ENCODE measurements around the gene PNPT1.

PNPT1 gene

DNA sequence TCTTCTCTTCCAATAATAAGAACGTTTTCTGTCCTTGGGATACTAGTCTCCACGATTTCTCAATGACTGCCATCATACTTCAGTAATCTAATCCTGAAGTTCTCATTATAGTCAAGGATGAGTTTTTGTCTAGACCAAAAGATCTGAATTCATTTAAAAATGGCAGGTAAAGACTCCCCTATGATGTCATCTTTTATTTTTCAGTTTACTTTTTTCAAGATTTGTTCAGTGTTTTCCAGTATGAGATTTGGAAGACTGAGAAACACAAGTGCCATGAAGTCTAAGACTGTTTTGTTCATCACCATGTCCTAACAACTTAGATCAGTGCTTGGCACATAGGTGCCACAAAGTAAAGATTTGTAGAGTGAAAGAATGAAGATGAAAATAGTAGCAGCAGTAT is 40.4 kb downstream of the PNPT1 start:
- TF ChIP-seq CTCF (IDR thresholded peaks at IDR 0.05; ENCODE audit: control insufficient read depth, insufficient read depth, low read depth, low read length, missing control alignments), result no peak
- H3K4me3 ChIP-seq (ENCODE audit: control insufficient read depth, low read depth, low read length), result no peak overlapping the region
- DNase-seq (ENCODE audit: low read depth), result no peak

DNA sequence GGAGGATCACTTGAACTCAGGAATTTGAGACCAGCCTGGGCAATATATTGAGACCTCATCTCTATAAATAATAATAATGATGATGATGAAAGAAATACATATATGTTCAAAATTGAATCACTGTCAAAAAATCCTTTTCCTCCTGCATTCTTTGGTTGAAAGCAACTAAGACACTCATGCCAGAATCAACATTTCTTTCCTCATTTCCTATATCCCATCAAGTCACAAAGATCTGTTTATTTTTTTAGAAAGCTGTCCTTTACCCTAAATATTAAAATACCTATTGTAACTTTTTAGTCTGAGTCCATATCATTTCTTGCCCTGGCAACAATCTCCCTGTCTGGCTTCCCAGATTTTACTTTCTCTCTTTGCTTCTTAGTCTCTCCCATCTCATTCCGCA is 44.4 kb downstream of the PNPT1 start:
- DNase-seq (ENCODE audit: low read depth), result no peak
- no peak overlapping the region for H3K4me3 ChIP-seq (ENCODE audit: control insufficient read depth, low read depth, low read length)

GRCh38 chr2:55636831-55637230 is 56.8 kb downstream of the PNPT1 start:
- DNase-seq (ENCODE audit: low read depth), result no peak
- TF ChIP-seq CTCF (IDR thresholded peaks at IDR 0.05; ENCODE audit: control insufficient read depth, insufficient read depth, low read depth, low read length, missing control alignments), result no peak
- no peak overlapping the region for H3K4me3 ChIP-seq (ENCODE audit: control insufficient read depth, low read depth, low read length)

More for the DNA sequence above, 44.4 kb downstream of the PNPT1 start:
- TF ChIP-seq CTCF (IDR thresholded peaks at IDR 0.05; ENCODE audit: control insufficient read depth, insufficient read depth, low read depth, low read length, missing control alignments), result no peak

DNA sequence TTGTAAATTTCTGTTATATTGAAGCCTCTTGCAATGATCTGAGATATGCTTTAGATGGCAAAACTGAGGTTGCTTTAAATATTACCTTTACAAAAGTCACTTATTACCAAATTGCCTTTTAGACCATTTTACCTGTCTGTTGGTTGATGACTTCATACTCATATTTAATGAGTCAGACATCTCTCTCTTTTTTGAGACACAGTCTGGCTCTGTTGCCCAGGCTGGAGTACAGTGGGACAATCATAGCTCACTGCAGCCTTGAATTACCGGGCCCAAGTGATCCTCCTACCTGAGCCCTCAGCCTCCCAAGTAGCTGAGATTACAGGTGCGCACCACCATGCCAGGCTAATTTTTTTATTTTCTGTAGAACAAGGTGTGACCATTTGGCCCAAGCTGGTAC is 64.7 kb downstream of the PNPT1 start:
- TF ChIP-seq CTCF (IDR thresholded peaks at IDR 0.05; ENCODE audit: control insufficient read depth, insufficient read depth, low read depth, low read length, missing control alignments), result no peak
- no peak overlapping the region for H3K4me3 ChIP-seq (ENCODE audit: control insufficient read depth, low read depth, low read length)
- no peak for DNase-seq (ENCODE audit: low read depth)

GRCh38 chr2:55627915-55628314 is 65.7 kb downstream of the PNPT1 start:
- TF ChIP-seq CTCF (IDR thresholded peaks at IDR 0.05; ENCODE audit: control insufficient read depth, insufficient read depth, low read depth, low read length, missing control alignments), result no peak
- no peak overlapping the region for H3K4me3 ChIP-seq (ENCODE audit: control insufficient read depth, low read depth, low read length)
- DNase-seq (ENCODE audit: low read depth), result no peak

GRCh38 chr2:55621802-55622201 is 71.8 kb downstream of the PNPT1 start:
- no peak for TF ChIP-seq CTCF (IDR thresholded peaks at IDR 0.05; ENCODE audit: control insufficient read depth, insufficient read depth, low read depth, low read length, missing control alignments)
- no peak for DNase-seq (ENCODE audit: low read depth)
- H3K4me3 ChIP-seq (ENCODE audit: control insufficient read depth, low read depth, low read length), result no peak overlapping the region

All from AG09309 (cell line).